Lower leg skin (tissue), 4 donors: ENCODE results near the gene ODAD4. TPM values are rescaled to one million over a fixed set of nuclear protein-coding genes. Genes with fewer than 3 reads are reported as not detected.

Source experiments
- DNase-seq, 2 donors: peaks; one replicate each; pipeline ENCODE4 v3.0.0-alpha.2; 2019; ENCODE audit warnings: low spot score in 2 of 2
- H3K4me3 ChIP-seq: fragments of 200-600 bp; sonication (generic); 2 replicates; pipeline ENCODE4 v1.5.1; 2017; ENCODE audit warnings: mild to moderate bottlenecking, low read depth; ENCODE audit not compliant: poor library complexity, severe bottlenecking
- POLR2A ChIP-seq, 2 donors: fragments of 450-650 bp; IDR thresholded peaks; one replicate each; pipeline ENCODE4 v1.6.1; 2016 to 2017; ENCODE audit warnings: antibody characterized with exemption in 2 of 2, mild to moderate bottlenecking in 1 of 2, moderate library complexity in 1 of 2
- WGBS, 2 donors: methylation state at CpG; one replicate each; pipeline ENCODE4 v1.1.5; 2018; 5-methylcytosine and 5-hydroxymethylcytosine counted together
- intact Hi-C: fragments of 100-400 bp; cut with DNase I; formaldehyde crosslinking; loops from one replicate; pipeline ENCODE4 v1.15.0; 2023; ENCODE audit warnings: low total_unique reads
- total RNA-seq, 4 donors: library from RNA; depleted of rRNA; stranded (reverse); fragments of >200 nt; gene quantifications; one replicate each; pipeline ENCODE4 v1.1.0, GENCODE V29; 2016
- TF ChIP-seq, protein P1 (sequence below), 3 donors: fragments of 450-650 bp; IDR thresholded peaks; one replicate each; pipeline ENCODE4 v1.5.1; 2016; ENCODE audit warnings: antibody characterized with exemption in 3 of 3, mild to moderate bottlenecking in 3 of 3, moderate library complexity in 2 of 3

Gene ODAD4, protein sequence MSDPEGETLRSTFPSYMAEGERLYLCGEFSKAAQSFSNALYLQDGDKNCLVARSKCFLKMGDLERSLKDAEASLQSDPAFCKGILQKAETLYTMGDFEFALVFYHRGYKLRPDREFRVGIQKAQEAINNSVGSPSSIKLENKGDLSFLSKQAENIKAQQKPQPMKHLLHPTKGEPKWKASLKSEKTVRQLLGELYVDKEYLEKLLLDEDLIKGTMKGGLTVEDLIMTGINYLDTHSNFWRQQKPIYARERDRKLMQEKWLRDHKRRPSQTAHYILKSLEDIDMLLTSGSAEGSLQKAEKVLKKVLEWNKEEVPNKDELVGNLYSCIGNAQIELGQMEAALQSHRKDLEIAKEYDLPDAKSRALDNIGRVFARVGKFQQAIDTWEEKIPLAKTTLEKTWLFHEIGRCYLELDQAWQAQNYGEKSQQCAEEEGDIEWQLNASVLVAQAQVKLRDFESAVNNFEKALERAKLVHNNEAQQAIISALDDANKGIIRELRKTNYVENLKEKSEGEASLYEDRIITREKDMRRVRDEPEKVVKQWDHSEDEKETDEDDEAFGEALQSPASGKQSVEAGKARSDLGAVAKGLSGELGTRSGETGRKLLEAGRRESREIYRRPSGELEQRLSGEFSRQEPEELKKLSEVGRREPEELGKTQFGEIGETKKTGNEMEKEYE
- total RNA-seq = under 1 TPM in 3 of 4 donors, not detected in 1; 0.13 to 0.42 (median 0.20) TPM

DNA sequence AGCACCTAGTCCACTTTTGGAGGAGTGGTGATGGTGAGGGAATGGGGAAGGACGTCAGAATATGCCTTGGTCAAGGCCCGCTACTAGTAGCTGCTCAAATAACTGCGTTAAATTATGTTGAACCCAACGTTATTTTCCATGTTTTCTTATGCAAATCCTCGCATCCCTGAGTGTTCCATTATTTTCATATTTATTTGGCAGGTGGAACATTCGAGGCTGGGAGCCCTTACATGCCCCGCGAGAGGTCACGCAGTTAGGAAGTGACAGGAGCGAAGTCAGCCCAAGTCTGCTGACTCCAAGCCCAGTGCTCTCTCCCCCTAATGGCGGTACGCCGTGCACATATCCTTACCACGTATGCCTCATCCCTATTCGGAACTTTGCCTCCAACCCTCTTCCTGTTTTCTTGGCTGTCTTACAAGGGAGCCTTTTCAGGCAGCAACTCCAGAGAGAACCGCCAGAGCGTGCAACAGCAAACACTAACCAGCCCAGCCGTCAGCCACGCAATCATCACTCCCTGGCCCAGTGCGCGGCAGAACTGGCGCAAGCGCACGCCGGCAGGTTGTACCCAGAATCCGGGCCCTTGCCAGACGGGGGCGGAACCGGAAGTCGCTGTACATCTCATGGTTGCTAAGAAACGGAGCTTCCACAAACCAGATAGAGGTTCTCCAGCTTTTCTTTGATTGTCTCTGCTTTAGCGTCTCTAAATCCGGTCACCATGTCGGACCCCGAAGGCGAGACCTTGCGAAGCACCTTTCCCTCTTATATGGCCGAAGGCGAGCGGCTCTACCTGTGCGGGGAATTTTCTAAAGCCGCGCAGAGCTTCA is at the start of gene ODAD4:
Gene ODAD4 (plus strand): TSS at position 609 of the 824 bp plus-strand sequence. CDS start 107 bp downstream, at position 716.
- intact Hi-C loops = no loop called here
- TF ChIP-seq, protein P1, sequence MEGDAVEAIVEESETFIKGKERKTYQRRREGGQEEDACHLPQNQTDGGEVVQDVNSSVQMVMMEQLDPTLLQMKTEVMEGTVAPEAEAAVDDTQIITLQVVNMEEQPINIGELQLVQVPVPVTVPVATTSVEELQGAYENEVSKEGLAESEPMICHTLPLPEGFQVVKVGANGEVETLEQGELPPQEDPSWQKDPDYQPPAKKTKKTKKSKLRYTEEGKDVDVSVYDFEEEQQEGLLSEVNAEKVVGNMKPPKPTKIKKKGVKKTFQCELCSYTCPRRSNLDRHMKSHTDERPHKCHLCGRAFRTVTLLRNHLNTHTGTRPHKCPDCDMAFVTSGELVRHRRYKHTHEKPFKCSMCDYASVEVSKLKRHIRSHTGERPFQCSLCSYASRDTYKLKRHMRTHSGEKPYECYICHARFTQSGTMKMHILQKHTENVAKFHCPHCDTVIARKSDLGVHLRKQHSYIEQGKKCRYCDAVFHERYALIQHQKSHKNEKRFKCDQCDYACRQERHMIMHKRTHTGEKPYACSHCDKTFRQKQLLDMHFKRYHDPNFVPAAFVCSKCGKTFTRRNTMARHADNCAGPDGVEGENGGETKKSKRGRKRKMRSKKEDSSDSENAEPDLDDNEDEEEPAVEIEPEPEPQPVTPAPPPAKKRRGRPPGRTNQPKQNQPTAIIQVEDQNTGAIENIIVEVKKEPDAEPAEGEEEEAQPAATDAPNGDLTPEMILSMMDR (IDR thresholded peaks at IDR 0.05) = peak in 1 of 3 donors; percentile 89
- TF ChIP-seq POLR2A (IDR thresholded peaks at IDR 0.05) = peak in 1 of 2 donors; percentile 25
- peak within 1 kb of the TSS; percentile 7 for H3K4me3 ChIP-seq
- whole genome bisulfite sequencing, 2 donors = 2% methylated on average over 43 of the region's 43 CpGs
- peak; percentile 94 to 99 for DNase-seq

DNA sequence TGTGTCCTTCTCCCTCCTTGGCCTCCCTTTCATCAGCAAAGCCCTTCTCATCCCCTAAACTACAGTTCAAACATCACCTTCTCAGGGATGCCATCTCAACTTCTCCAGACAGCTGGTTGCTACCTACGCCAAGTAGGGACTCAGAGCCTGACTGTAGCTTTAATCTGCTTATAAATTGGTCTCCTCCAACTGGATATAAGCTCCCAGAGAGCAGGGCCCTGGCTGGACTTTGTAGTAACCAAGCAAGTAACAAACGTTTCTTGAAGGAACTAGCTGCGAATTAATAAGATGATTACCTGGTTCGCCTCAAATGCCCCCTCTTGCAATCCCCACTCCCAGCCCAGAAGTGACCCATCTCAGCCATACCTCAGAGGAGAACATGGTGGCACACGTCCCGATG is 47.7 kb upstream of the ODAD4 start:
- H3K4me3 ChIP-seq = no peak overlapping the region
- DNase-seq = no peak
- intact Hi-C loops = no loop called here
- 85 to 86% methylated on average over 6 of the region's 6 CpGs for WGBS, 2 donors
- TF ChIP-seq, protein P1 (IDR thresholded peaks at IDR 0.05) = no peak
- TF ChIP-seq POLR2A (IDR thresholded peaks at IDR 0.05) = no peak

DNA sequence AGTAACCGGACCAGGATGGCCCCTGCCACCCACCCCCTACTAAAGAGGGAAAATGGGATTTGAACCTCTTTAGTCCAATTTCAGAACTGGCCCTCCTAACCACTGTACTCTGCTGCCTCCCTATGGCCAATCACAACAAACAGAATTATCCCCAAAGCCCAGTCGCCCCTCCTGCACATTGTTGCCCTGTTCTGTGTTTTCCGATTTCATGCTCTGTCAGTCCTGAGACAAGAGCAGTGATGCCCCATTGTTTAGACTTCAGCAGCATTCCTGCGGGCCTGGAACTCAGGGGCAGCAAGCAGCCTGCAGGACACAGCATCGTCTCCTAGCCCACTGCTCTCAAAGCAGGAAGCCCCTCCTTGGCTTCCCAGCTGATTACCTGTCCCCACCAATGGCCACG is 44.7 kb upstream of the ODAD4 start:
- H3K4me3 ChIP-seq = no peak overlapping the region
- WGBS, 2 donors = 78 to 90% methylated on average over 6 of the region's 6 CpGs
- intact Hi-C loops = no loop called here
- no peak for DNase-seq
- TF ChIP-seq, protein P1 (IDR thresholded peaks at IDR 0.05) = no peak
- TF ChIP-seq POLR2A (IDR thresholded peaks at IDR 0.05) = no peak

DNA sequence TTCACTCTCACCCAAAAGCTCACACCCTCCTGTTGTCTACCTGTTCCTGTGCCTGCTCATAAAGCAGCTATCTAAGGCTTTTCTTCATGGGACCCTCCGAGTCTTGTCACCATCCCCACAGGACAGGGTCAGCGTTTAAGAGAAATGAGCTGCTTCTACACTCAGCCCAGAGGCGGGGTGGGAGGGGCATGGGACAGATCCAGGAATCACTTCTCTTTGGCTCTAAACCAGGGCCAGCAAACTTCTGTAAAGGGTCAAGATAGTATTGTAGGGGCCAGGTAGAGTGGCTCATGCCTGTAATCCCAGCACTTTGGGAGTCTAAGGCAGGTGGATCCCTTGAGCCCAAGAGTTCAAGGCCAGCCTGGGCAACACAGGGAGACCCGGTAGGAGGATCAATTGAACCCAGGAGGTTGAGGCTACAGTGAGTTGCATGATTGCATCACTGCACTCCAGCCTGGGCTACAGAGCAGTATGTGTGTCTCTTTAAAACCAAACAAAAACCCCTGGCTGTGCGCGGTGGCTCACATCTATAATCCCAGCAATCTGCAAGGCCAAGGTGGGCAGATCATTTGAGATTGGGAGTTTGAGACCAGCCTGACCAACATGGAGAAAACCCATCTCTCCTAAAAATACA is 42.0 kb upstream of the ODAD4 start:
- no peak overlapping the region for H3K4me3 ChIP-seq
- intact Hi-C loops = no loop called here
- TF ChIP-seq POLR2A (IDR thresholded peaks at IDR 0.05) = no peak
- TF ChIP-seq, protein P1 (IDR thresholded peaks at IDR 0.05) = no peak
- DNase-seq = no peak
- WGBS, 2 donors = 88% methylated on average over 6 of the region's 6 CpGs
